ENCODE results near the gene RASL12.

RASL12 gene

GRCh38 chr15:65092911-65093792 lies 25.4 kb upstream of the RASL12 start:
- DNase-seq (ENCODE audit: low read depth, low spot score) = no peak

GRCh38 chr15:65091946-65092770 lies 24.4 kb upstream of the RASL12 start:
- DNase-seq (ENCODE audit: low read depth, low spot score) = no peak

GRCh38 chr15:65089206-65089824 lies 21.5 kb upstream of the RASL12 start:
- DNase-seq (ENCODE audit: low read depth, low spot score) = no peak

GRCh38 chr15:65088643-65089021 lies 20.8 kb upstream of the RASL12 start:
- no peak for DNase-seq (ENCODE audit: low read depth, low spot score)

- DNase-seq (ENCODE audit: low read depth, low spot score) = no peak
These were observed 20.3 kb upstream of the RASL12 start for GRCh38 chr15:65087873-65088642.

- no peak for DNase-seq (ENCODE audit: low read depth, low spot score)
These were observed 19.6 kb upstream of the RASL12 start for GRCh38 chr15:65087411-65087810.

GRCh38 chr15:65086680-65087111 lies 18.9 kb upstream of the RASL12 start:
- no peak for DNase-seq (ENCODE audit: low read depth, low spot score)

- DNase-seq (ENCODE audit: low read depth, low spot score) = no peak
These were observed 18.3 kb upstream of the RASL12 start for GRCh38 chr15:65085990-65086679.

GRCh38 chr15:65085207-65085753 lies 17.5 kb upstream of the RASL12 start:
- DNase-seq (ENCODE audit: low read depth, low spot score) = no peak

- no peak for DNase-seq (ENCODE audit: low read depth, low spot score)
These were observed 16.9 kb upstream of the RASL12 start for GRCh38 chr15:65084500-65085206.

- no peak for DNase-seq (ENCODE audit: low read depth, low spot score)
These were observed 15.5 kb upstream of the RASL12 start for GRCh38 chr15:65083262-65083701.

GRCh38 chr15:65082303-65082953 lies 14.6 kb upstream of the RASL12 start:
- DNase-seq (ENCODE audit: low read depth, low spot score) = no peak

- no peak for DNase-seq (ENCODE audit: low read depth, low spot score)
These were observed 14.0 kb upstream of the RASL12 start for GRCh38 chr15:65081758-65082157.

- DNase-seq (ENCODE audit: low read depth, low spot score) = no peak
These were observed 13.5 kb upstream of the RASL12 start for GRCh38 chr15:65081270-65081669.

GRCh38 chr15:65079580-65079979 lies 11.8 kb upstream of the RASL12 start:
- no peak for DNase-seq (ENCODE audit: low read depth, low spot score)

GRCh38 chr15:65077981-65078352 lies 10.2 kb upstream of the RASL12 start:
- no peak for DNase-seq (ENCODE audit: low read depth, low spot score)

- no peak for DNase-seq (ENCODE audit: low read depth, low spot score)
These were observed 9.6 kb upstream of the RASL12 start for GRCh38 chr15:65077291-65077980.

GRCh38 chr15:65076486-65077290 lies 8.9 kb upstream of the RASL12 start, which contains the start of gene KBTBD13:
KBTBD13 (plus strand) TSS chr15:65076746; CDS start chr15:65076816, 70 bp downstream.
- DNase-seq (ENCODE audit: low read depth, low spot score) = no peak
